Panc1 (cell line): Measurements from ENCODE around the gene KCNJ9. TPM values are rescaled to one million over a fixed set of nuclear protein-coding genes. Genes with fewer than 3 reads are reported as not detected.

Experiments used
- ATAC-seq: fragments of 200-7000 bp; cut with Tn5 transposase; 2 replicates; pipeline ENCODE4 v1.9.1; 2020; ENCODE audit warnings: mild to moderate bottlenecking, moderate library complexity
- BruUV-seq: library from RNA; stranded (reverse); fragments of 400-500 nt; replicated peaks from 2 replicates; lab custom pipeline; 2021; lab: Mats Ljungman, UMichigan
- CTCF ChIA-PET: fragments of 300-600 bp; sonication (Branson Sonifier 250); formaldehyde crosslinking; loops from one replicate; lab custom pipeline; 2022; ENCODE audit warnings: antibody characterized with exemption; lab: Charles Lee
- POLR2A ChIA-PET: fragments of 300-600 bp; sonication (Branson Sonifier 250); formaldehyde crosslinking; loops from one replicate; lab custom pipeline; 2022; ENCODE audit warnings: antibody characterized with exemption; lab: Charles Lee
- DNase-seq: peaks from one replicate; pipeline ENCODE4 v3.0.0-alpha.2; 2010; ENCODE audit warnings: low read depth, low spot score
- H3K27ac ChIP-seq: 2 replicates; pipeline ENCODE4 v1.5.1; 2011; ENCODE audit warnings: mild to moderate bottlenecking, low read length, inconsistent platforms
- H3K27me3 ChIP-seq: fragments of 200-500 bp; sonication (Bioruptor generic); 2 replicates; pipeline ENCODE4 v1.6.0; 2014; ENCODE audit warnings: low read length, inconsistent platforms; ENCODE audit not compliant: control insufficient read depth, insufficient read depth
- H3K36me3 ChIP-seq: fragments of 200-500 bp; sonication (Bioruptor generic); 2 replicates; pipeline ENCODE4 v1.5.1; 2014; ENCODE audit warnings: inconsistent platforms, mild to moderate bottlenecking, low read length, moderate library complexity; ENCODE audit not compliant: control insufficient read depth, insufficient read depth
- H3K4me1 ChIP-seq: 2 replicates; pipeline ENCODE4 v1.5.1; 2011; ENCODE audit warnings: inconsistent platforms, mild to moderate bottlenecking, low read length, moderate library complexity; ENCODE audit not compliant: control insufficient read depth, insufficient read depth
- H3K4me3 ChIP-seq, 2 experiments: 2 replicates each; pipeline ENCODE4 v1.5.1; 2011 to 2012; ENCODE audit warnings: low read depth in 2 of 2, low read length in 2 of 2, mild to moderate bottlenecking in 2 of 2, inconsistent platforms in 1 of 2, moderate library complexity in 1 of 2
- H3K9me3 ChIP-seq: fragments of 200-500 bp; sonication (Bioruptor generic); 2 replicates; pipeline ENCODE4 v1.5.1; 2014; ENCODE audit warnings: low read depth, mild to moderate bottlenecking, inconsistent platforms, low read length, moderate library complexity; ENCODE audit not compliant: control insufficient read depth, insufficient read depth
- POLR2AphosphoS5 ChIP-seq: IDR thresholded peaks from 2 replicates; pipeline ENCODE4 v1.6.1; 2012; ENCODE audit warnings: mild to moderate bottlenecking, low read depth, low read length, moderate library complexity
- SIN3A ChIP-seq: IDR thresholded peaks from 2 replicates; pipeline ENCODE4 v1.6.1; 2012; ENCODE audit warnings: low read depth, mild to moderate bottlenecking, low read length, moderate library complexity, borderline replicate concordance; ENCODE audit not compliant: insufficient read depth
- TCF7L2 ChIP-seq: IDR thresholded peaks from 2 replicates; pipeline ENCODE4 v1.6.1; 2011; ENCODE audit warnings: mild to moderate bottlenecking, low read depth, low read length, inconsistent platforms
- in situ Hi-C: cut with HindIII; loops from 2 replicates; pipeline ENCODE4 v1.10.0; 2016; ENCODE audit warnings: low sequenced_read_pairs, low pct_unique_long_range_greater_than_20kb
- intact Hi-C: fragments of 100-400 bp; cut with micrococcal nuclease; formaldehyde crosslinking; loops from one replicate; pipeline ENCODE4 v1.10.0; 2022; ENCODE audit not compliant: unreplicated experiment
- total RNA-seq: library from RNA; stranded (reverse); gene quantifications from one replicate; pipeline ENCODE4 v1.2.1, GENCODE V29; 2021; ENCODE audit not compliant: unreplicated experiment
- TF ChIP-seq, protein P1 (sequence below), 2 experiments: IDR thresholded peaks; 2 replicates each; pipeline ENCODE4 v1.6.1; 2011 to 2012; ENCODE audit warnings: low read depth in 2 of 2, control low read depth in 1 of 2, low read length in 1 of 2, mild to moderate bottlenecking in 1 of 2, moderate library complexity in 1 of 2; ENCODE audit not compliant: insufficient read depth in 1 of 2
- TF ChIP-seq, protein P2 (sequence below): fragments of 450-650 bp; IDR thresholded peaks from 2 replicates; pipeline ENCODE4 v1.5.1; 2017; ENCODE audit warnings: mild to moderate bottlenecking

Gene KCNJ9
- total RNA-seq, 1 experiment from 2014 or later = not detected

DNA sequence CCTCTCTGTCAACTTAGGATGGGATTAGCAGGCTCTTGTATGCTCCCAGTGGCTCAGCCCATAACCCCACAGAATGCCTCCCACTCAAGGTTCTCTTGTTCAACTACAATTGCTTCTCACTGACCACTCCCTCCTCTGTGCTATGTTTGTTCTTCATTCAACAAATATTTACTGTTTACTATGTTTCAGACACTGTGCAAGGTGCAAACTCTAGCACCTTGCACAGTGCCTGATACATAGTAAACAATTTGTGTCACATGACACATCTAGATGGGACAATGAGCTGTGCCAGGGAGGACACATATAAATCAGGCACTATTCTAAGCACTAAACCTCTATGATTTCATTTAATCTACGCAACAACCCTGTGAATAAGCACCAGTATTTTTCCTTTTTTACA is 49.6 kb downstream of the KCNJ9 start:
- H3K36me3 ChIP-seq = no peaks in the 10 kb centered on the region
- no peak overlapping the region for H3K4me3 ChIP-seq
- intact Hi-C loops (no loop called here), in situ Hi-C loops (no loop called here)
- DNase-seq = no peak
- H3K27me3 ChIP-seq = no peaks in the 10 kb centered on the region
- POLR2A ChIA-PET = no interaction called here
- H3K9me3 ChIP-seq = no peaks in the 10 kb centered on the region
- CTCF ChIA-PET = no interaction called here
- H3K4me1 ChIP-seq = no peaks in the 10 kb centered on the region
- TF ChIP-seq, protein P1, sequence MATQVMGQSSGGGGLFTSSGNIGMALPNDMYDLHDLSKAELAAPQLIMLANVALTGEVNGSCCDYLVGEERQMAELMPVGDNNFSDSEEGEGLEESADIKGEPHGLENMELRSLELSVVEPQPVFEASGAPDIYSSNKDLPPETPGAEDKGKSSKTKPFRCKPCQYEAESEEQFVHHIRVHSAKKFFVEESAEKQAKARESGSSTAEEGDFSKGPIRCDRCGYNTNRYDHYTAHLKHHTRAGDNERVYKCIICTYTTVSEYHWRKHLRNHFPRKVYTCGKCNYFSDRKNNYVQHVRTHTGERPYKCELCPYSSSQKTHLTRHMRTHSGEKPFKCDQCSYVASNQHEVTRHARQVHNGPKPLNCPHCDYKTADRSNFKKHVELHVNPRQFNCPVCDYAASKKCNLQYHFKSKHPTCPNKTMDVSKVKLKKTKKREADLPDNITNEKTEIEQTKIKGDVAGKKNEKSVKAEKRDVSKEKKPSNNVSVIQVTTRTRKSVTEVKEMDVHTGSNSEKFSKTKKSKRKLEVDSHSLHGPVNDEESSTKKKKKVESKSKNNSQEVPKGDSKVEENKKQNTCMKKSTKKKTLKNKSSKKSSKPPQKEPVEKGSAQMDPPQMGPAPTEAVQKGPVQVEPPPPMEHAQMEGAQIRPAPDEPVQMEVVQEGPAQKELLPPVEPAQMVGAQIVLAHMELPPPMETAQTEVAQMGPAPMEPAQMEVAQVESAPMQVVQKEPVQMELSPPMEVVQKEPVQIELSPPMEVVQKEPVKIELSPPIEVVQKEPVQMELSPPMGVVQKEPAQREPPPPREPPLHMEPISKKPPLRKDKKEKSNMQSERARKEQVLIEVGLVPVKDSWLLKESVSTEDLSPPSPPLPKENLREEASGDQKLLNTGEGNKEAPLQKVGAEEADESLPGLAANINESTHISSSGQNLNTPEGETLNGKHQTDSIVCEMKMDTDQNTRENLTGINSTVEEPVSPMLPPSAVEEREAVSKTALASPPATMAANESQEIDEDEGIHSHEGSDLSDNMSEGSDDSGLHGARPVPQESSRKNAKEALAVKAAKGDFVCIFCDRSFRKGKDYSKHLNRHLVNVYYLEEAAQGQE (IDR thresholded peaks at IDR 0.05; ENCODE audit: insufficient read depth in 1 of 2, low read depth in 2 of 2, low read length in 1 of 2) = no peak
- TF ChIP-seq SIN3A (no peak), POLR2AphosphoS5 (no peak), TCF7L2 (no peak)
- TF ChIP-seq, protein P2, sequence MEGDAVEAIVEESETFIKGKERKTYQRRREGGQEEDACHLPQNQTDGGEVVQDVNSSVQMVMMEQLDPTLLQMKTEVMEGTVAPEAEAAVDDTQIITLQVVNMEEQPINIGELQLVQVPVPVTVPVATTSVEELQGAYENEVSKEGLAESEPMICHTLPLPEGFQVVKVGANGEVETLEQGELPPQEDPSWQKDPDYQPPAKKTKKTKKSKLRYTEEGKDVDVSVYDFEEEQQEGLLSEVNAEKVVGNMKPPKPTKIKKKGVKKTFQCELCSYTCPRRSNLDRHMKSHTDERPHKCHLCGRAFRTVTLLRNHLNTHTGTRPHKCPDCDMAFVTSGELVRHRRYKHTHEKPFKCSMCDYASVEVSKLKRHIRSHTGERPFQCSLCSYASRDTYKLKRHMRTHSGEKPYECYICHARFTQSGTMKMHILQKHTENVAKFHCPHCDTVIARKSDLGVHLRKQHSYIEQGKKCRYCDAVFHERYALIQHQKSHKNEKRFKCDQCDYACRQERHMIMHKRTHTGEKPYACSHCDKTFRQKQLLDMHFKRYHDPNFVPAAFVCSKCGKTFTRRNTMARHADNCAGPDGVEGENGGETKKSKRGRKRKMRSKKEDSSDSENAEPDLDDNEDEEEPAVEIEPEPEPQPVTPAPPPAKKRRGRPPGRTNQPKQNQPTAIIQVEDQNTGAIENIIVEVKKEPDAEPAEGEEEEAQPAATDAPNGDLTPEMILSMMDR = no peak
- no TSS peak for BruUV-seq
- no peak overlapping the region for H3K27ac ChIP-seq
- no peak for ATAC-seq

DNA sequence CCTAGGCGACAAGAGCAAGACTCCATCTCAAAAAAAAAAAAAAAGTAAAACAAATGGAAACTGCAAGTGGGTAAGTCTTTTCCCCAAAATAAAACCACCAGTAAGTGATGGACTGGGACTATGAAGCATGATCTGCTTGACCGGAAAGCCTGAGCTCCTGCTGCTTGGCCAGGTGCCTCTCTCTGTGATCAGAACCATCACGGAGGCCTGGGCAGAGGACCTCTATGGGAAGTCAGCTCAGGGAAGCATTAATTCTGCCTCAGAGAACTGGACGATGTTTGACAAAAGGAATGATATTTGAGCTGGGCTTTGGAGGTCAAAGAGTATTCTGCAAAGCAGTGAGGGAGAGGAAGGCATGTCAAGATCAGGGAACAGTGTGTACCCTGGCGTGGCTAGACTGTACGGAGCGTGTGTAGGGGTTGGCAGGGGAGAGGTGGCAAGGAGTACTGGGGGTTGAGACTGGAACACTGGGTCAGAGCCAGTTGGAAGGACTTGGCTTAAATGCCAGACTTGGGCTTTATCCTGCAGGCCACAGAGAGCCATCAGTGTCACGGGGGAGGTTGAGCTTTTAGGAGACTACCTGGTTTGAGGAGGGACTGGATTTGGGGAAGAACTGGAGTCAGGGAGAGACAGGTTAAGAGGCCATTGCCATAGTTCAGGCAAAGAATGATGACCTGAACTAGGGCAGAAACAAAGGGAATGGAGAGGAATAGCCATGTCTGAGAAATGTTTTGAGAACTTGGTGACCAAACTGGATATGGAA is 50.6 kb downstream of the KCNJ9 start:
- POLR2A ChIA-PET = interaction anchor here (0.6 kb wide), 1 partner anchor 290 kb away, joined by 3 read pairs; no protein-coding TSS in a partner anchor
- no peaks in the 10 kb centered on the region for H3K36me3 ChIP-seq
- TF ChIP-seq TCF7L2 (no peak), SIN3A (no peak), POLR2AphosphoS5 (no peak)
- TF ChIP-seq, protein P2 = no peak
- TF ChIP-seq, protein P1 (IDR thresholded peaks at IDR 0.05; ENCODE audit: insufficient read depth in 1 of 2, low read depth in 2 of 2, low read length in 1 of 2) = no peak
- no peaks in the 10 kb centered on the region for H3K4me1 ChIP-seq
- H3K9me3 ChIP-seq = no peaks in the 10 kb centered on the region
- CTCF ChIA-PET = interaction anchor here (0.7 kb wide), 1 partner anchor 711 kb away, joined by 4 read pairs; no protein-coding TSS in a partner anchor
- no peaks in the 10 kb centered on the region for H3K27me3 ChIP-seq
- no peak overlapping the region for H3K4me3 ChIP-seq
- DNase-seq (no peak), ATAC-seq (no peak)
- no TSS peak for BruUV-seq
- intact Hi-C loops (no loop called here), in situ Hi-C loops (no loop called here)
- no peak overlapping the region for H3K27ac ChIP-seq
